HCT116 (cell line): ENCODE results near the gene PAH. TPM values are rescaled to one million over a fixed set of nuclear protein-coding genes. Genes with fewer than 3 reads are reported as not detected.

Experiments used
- ATAC-seq: fragments of 200-7000 bp; cut with Tn5 transposase; 2 replicates; pipeline ENCODE4 v1.9.1; 2020; ENCODE audit warnings: mild to moderate bottlenecking, moderate library complexity
- BruUV-seq: library from RNA; stranded (reverse); fragments of 400-500 nt; replicated peaks from 2 replicates; lab custom pipeline; 2021; lab: Mats Ljungman, UMichigan
- CTCF ChIA-PET: fragments of 300-600 bp; sonication (Branson Sonifier 250); formaldehyde crosslinking; loops from one replicate; lab custom pipeline; 2021; ENCODE audit warnings: antibody characterized with exemption; lab: Charles Lee
- POLR2A ChIA-PET: fragments of 300-600, 350-600 bp; sonication (Branson Sonifier 250); formaldehyde crosslinking; loops from one replicate; lab custom pipeline; 2021; ENCODE audit warnings: antibody characterized with exemption; lab: Charles Lee
- RAD21 ChIA-PET, 2 experiments: fragments of 300-600 bp; sonication (Branson Sonifier 250); formaldehyde crosslinking; loops; one replicate each; lab custom pipeline; 2023; ENCODE audit warnings: low total read pairs in 2 of 2; ENCODE audit not compliant: uncharacterized antibody in 2 of 2, unreplicated experiment in 2 of 2, low non-redundant PET in 1 of 2; lab: Charles Lee
- DNase-seq: peaks from one replicate; pipeline ENCODE4 v3.0.0-alpha.2; 2010; ENCODE audit warnings: low read depth, low spot score
- H2AFZ ChIP-seq: fragments of 200-600 bp; shearing (Covaris generic), sonication (generic); 2 replicates; pipeline ENCODE4 v1.6.1; 2017; ENCODE audit warnings: low read depth, mixed run types, mixed read lengths, antibody characterized with exemption, low read length; ENCODE audit not compliant: poor library complexity, severe bottlenecking
- H3K27ac ChIP-seq: 2 replicates; pipeline ENCODE4 v1.5.1; 2012; ENCODE audit warnings: low read depth, low read length
- H3K27me3 ChIP-seq: fragments of 200-600 bp; sonication (generic); 2 replicates; pipeline ENCODE4 v1.6.1; 2016; ENCODE audit warnings: mixed run types, low read length, mixed read lengths; ENCODE audit not compliant: insufficient read depth
- H3K36me3 ChIP-seq, 2 experiments: fragments of 200-500 bp in 1 of 2; fragments of 200-600 bp in 1 of 2; sonication (Bioruptor generic) in 1 of 2; sonication (generic) in 1 of 2; 2 replicates each; pipeline versions ENCODE4 v1.5.1 to v1.6.1; 2014 to 2016; ENCODE audit warnings: low read length in 2 of 2, inconsistent platforms in 1 of 2, mixed read lengths in 1 of 2, mixed run types in 1 of 2; ENCODE audit not compliant: insufficient read depth in 2 of 2, control insufficient read depth in 1 of 2
- H3K4me1 ChIP-seq, 2 experiments: fragments of 200-600 bp in 1 of 2; sonication (generic) in 1 of 2; 2 replicates each; pipeline versions ENCODE4 v1.5.1 to v1.6.1; 2012 to 2017; ENCODE audit warnings: low read length in 2 of 2, inconsistent platforms in 1 of 2, mild to moderate bottlenecking in 1 of 2, mixed read lengths in 1 of 2, mixed run types in 1 of 2, moderate library complexity in 1 of 2; ENCODE audit not compliant: insufficient read depth in 2 of 2, control insufficient read depth in 1 of 2
- H3K4me2 ChIP-seq: fragments of 200-600 bp; sonication (generic); 2 replicates; pipeline ENCODE4 v1.6.1; 2017; ENCODE audit warnings: mixed run types, low read length, mixed read lengths
- H3K4me3 ChIP-seq, 2 experiments: fragments of 200-600 bp in 1 of 2; sonication (generic) in 1 of 2; replicated peaks in 1 of 2; 2 replicates each; pipeline ENCODE4 v1.5.1; 2011 to 2016; ENCODE audit warnings: low read length in 2 of 2, control low read depth in 1 of 2, low read depth in 1 of 2, mild to moderate bottlenecking in 1 of 2, mixed read lengths in 1 of 2, mixed run types in 1 of 2
- H3K79me2 ChIP-seq: fragments of 200-600 bp; sonication (generic); 2 replicates; pipeline ENCODE4 v1.6.1; 2017; ENCODE audit warnings: mild to moderate bottlenecking, mixed run types, low read length, moderate library complexity, mixed read lengths; ENCODE audit not compliant: insufficient read depth
- H3K9ac ChIP-seq: fragments of 200-600 bp; sonication (generic); 2 replicates; pipeline ENCODE4 v1.6.1; 2016; ENCODE audit warnings: low read length, mixed read lengths
- H3K9me2 ChIP-seq: fragments of 200-600 bp; sonication (generic), shearing (Covaris generic); 2 replicates; pipeline ENCODE4 v1.6.1; 2017; ENCODE audit warnings: mixed run types, mild to moderate bottlenecking, moderate library complexity; ENCODE audit not compliant: insufficient read depth
- H3K9me3 ChIP-seq, 2 experiments: fragments of 200-500 bp in 1 of 2; fragments of 200-600 bp in 1 of 2; sonication (Bioruptor generic) in 1 of 2; sonication (generic) in 1 of 2; 2 replicates each; pipeline ENCODE4 v1.6.1; 2014 to 2017; ENCODE audit warnings: low read length in 2 of 2, mixed read lengths in 2 of 2, inconsistent platforms in 1 of 2, low read depth in 1 of 2, mild to moderate bottlenecking in 1 of 2, mixed run types in 1 of 2, moderate library complexity in 1 of 2; ENCODE audit not compliant: control insufficient read depth in 1 of 2, insufficient read depth in 1 of 2
- H4K20me1 ChIP-seq: fragments of 200-600 bp; sonication (generic), shearing (Covaris generic); 2 replicates; pipeline ENCODE4 v1.6.1; 2017; ENCODE audit warnings: mixed run types, mild to moderate bottlenecking, moderate library complexity; ENCODE audit not compliant: insufficient read depth
- CEBPB ChIP-seq: IDR thresholded peaks from 2 replicates; pipeline ENCODE4 v1.6.1; 2012; ENCODE audit warnings: low read depth
- EGR1 ChIP-seq: IDR thresholded peaks from 2 replicates; pipeline ENCODE4 v1.6.1; 2012; ENCODE audit warnings: low read depth
- ELF1 ChIP-seq: IDR thresholded peaks from 2 replicates; pipeline ENCODE4 v1.6.1; 2012; ENCODE audit warnings: low read depth, borderline replicate concordance
- EZH2 ChIP-seq: fragments of 200-600 bp; sonication (generic); IDR thresholded peaks from 2 replicates; pipeline ENCODE4 v1.6.1; 2017; ENCODE audit warnings: antibody characterized with exemption, mixed run types
- FOSL1 ChIP-seq: IDR thresholded peaks from 2 replicates; pipeline ENCODE4 v1.6.1; 2012; ENCODE audit warnings: low read depth
- JUND ChIP-seq: IDR thresholded peaks from 2 replicates; pipeline ENCODE4 v1.6.1; 2012
- POLR2A ChIP-seq: IDR thresholded peaks from 2 replicates; pipeline ENCODE4 v1.7.0; 2011; ENCODE audit warnings: borderline replicate concordance; ENCODE audit not compliant: insufficient read depth, insufficient read length; ENCODE audit errors: extremely low read depth
- SP1 ChIP-seq: IDR thresholded peaks from 2 replicates; pipeline ENCODE4 v1.6.1; 2012; ENCODE audit warnings: low read depth
- ZNF274 ChIP-seq: fragments of 200-500 bp; sonication (Bioruptor generic); IDR thresholded peaks from 2 replicates; pipeline ENCODE4 v1.6.1; 2014; ENCODE audit warnings: mild to moderate bottlenecking, low read depth, low read length, inconsistent platforms
- intact Hi-C: fragments of 100-400 bp; cut with micrococcal nuclease; formaldehyde crosslinking; loops from 2 replicates; pipeline ENCODE4 v1.10.0; 2022
- total RNA-seq: library from RNA; stranded (reverse); gene quantifications from one replicate; pipeline ENCODE4 v1.2.1, GENCODE V29; 2021; ENCODE audit not compliant: unreplicated experiment
- TF ChIP-seq, protein P1 (sequence below): IDR thresholded peaks from 2 replicates; pipeline ENCODE4 v1.6.1; 2012; ENCODE audit warnings: low read depth
- TF ChIP-seq, protein P2 (sequence below): IDR thresholded peaks from 2 replicates; pipeline ENCODE4 v1.6.1; 2012
- TF ChIP-seq, protein P3 (sequence below): IDR thresholded peaks from 2 replicates; pipeline ENCODE4 v1.6.1; 2011; ENCODE audit warnings: mild to moderate bottlenecking, low read length, moderate library complexity; ENCODE audit not compliant: insufficient replicate concordance; ENCODE audit errors: extremely low read depth
- TF ChIP-seq, protein P4 (sequence below): IDR thresholded peaks from 2 replicates; pipeline ENCODE4 v1.6.1; 2012

The PAH gene
- total RNA-seq, 1 experiment from 2014 or later = 2.8 TPM

DNA sequence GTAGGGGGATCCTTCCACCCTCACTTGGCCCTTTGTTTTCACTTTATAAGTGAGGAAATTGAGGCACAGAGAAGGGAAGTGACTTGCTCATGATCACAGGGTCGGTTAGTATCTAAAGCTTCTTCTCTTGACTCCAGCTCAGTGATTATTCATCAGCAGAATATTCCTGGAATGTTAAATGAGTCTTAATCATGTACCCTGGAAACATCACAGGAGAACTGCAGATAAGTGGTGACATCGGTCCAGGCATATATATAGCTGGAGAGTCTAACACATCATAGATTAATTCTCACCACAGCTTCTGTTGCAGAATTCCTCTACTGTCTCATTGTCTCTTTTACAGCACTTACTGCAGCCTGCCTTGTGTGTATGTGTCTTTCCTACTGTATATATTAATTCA lies 69.9 kb downstream of the PAH start:
- Histone ChIP-seq H3K79me2 (no peaks in the 10 kb centered on the region), H3K27me3 (peaks cover 46% of the 10 kb centered on the region), H3K4me3 (no peak overlapping the region), H4K20me1 (no peaks in the 10 kb centered on the region), H2AFZ (no peak overlapping the region), H3K9me3 (no peaks in the 10 kb centered on the region), H3K27ac (no peak overlapping the region), H3K4me2 (no peak overlapping the region), H3K9ac (no peak overlapping the region), H3K4me1 (no peaks in the 10 kb centered on the region), H3K36me3 (no peaks in the 10 kb centered on the region), H3K9me2 (no peaks in the 10 kb centered on the region)
- ChIA-PET CTCF (no interaction called here), RAD21 (no interaction called here), POLR2A (no interaction called here)
- no TSS peak for BruUV-seq
- DNase-seq (no peak), ATAC-seq (no peak)
- TF ChIP-seq ZNF274 = no peak
- TF ChIP-seq, protein P1, sequence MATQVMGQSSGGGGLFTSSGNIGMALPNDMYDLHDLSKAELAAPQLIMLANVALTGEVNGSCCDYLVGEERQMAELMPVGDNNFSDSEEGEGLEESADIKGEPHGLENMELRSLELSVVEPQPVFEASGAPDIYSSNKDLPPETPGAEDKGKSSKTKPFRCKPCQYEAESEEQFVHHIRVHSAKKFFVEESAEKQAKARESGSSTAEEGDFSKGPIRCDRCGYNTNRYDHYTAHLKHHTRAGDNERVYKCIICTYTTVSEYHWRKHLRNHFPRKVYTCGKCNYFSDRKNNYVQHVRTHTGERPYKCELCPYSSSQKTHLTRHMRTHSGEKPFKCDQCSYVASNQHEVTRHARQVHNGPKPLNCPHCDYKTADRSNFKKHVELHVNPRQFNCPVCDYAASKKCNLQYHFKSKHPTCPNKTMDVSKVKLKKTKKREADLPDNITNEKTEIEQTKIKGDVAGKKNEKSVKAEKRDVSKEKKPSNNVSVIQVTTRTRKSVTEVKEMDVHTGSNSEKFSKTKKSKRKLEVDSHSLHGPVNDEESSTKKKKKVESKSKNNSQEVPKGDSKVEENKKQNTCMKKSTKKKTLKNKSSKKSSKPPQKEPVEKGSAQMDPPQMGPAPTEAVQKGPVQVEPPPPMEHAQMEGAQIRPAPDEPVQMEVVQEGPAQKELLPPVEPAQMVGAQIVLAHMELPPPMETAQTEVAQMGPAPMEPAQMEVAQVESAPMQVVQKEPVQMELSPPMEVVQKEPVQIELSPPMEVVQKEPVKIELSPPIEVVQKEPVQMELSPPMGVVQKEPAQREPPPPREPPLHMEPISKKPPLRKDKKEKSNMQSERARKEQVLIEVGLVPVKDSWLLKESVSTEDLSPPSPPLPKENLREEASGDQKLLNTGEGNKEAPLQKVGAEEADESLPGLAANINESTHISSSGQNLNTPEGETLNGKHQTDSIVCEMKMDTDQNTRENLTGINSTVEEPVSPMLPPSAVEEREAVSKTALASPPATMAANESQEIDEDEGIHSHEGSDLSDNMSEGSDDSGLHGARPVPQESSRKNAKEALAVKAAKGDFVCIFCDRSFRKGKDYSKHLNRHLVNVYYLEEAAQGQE = no peak
- TF ChIP-seq, protein P2, sequence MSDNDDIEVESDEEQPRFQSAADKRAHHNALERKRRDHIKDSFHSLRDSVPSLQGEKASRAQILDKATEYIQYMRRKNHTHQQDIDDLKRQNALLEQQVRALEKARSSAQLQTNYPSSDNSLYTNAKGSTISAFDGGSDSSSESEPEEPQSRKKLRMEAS = no peak
- TF ChIP-seq EGR1 = no peak
- no peak for TF ChIP-seq FOSL1
- TF ChIP-seq, protein P3, sequence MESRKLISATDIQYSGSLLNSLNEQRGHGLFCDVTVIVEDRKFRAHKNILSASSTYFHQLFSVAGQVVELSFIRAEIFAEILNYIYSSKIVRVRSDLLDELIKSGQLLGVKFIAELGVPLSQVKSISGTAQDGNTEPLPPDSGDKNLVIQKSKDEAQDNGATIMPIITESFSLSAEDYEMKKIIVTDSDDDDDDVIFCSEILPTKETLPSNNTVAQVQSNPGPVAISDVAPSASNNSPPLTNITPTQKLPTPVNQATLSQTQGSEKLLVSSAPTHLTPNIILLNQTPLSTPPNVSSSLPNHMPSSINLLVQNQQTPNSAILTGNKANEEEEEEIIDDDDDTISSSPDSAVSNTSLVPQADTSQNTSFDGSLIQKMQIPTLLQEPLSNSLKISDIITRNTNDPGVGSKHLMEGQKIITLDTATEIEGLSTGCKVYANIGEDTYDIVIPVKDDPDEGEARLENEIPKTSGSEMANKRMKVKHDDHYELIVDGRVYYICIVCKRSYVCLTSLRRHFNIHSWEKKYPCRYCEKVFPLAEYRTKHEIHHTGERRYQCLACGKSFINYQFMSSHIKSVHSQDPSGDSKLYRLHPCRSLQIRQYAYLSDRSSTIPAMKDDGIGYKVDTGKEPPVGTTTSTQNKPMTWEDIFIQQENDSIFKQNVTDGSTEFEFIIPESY = no peak
- TF ChIP-seq ELF1 = no peak
- TF ChIP-seq POLR2A = no peak
- TF ChIP-seq, protein P4, sequence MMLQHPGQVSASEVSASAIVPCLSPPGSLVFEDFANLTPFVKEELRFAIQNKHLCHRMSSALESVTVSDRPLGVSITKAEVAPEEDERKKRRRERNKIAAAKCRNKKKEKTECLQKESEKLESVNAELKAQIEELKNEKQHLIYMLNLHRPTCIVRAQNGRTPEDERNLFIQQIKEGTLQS = no peak
- no peak for TF ChIP-seq SP1
- TF ChIP-seq CEBPB = no peak
- TF ChIP-seq EZH2 = no peak
- TF ChIP-seq JUND = no peak
- intact Hi-C loops = no loop called here
